Stimulated activated CD4-positive, alpha-beta T cell treated with anti-CD3 and anti-CD28 coated beads, TNF-alpha, amount 100 ng/mL, for 24 hours (primary cell): ENCODE measurements around the gene CD40.
A peak's percentile ranks its signal among the peaks of the same experiment; 100 is the strongest.

Experiments
- DNase-seq, 3 experiments: peaks; one replicate each; pipeline ENCODE4 v3.0.0-alpha.2; 2020; ENCODE audit warnings: low read depth in 3 of 3

Gene CD40

GRCh38 chr20:46148313-46149208 is 30.4 kb downstream of the CD40 start:
- DNase-seq = no peak

GRCh38 chr20:46150943-46151342 is 32.8 kb downstream of the CD40 start:
- no peak for DNase-seq

- peak in 1 of 3 experiments; percentile 7 for DNase-seq
These were observed 33.8 kb downstream of the CD40 start for GRCh38 chr20:46151936-46152335.

- no peak for DNase-seq
These were observed 34.9 kb downstream of the CD40 start for GRCh38 chr20:46152824-46153586.

GRCh38 chr20:46154305-46154704 is 36.2 kb downstream of the CD40 start:
- DNase-seq = no peak

GRCh38 chr20:46154796-46155195 is 36.7 kb downstream of the CD40 start:
- no peak for DNase-seq

- no peak for DNase-seq
These were observed 38.0 kb downstream of the CD40 start for GRCh38 chr20:46156065-46156464.

GRCh38 chr20:46157076-46157592 is 39.0 kb downstream of the CD40 start:
- no peak for DNase-seq

GRCh38 chr20:46157625-46158024 is 39.5 kb downstream of the CD40 start:
- DNase-seq = no peak

- DNase-seq = no peak
These were observed 40.4 kb downstream of the CD40 start for GRCh38 chr20:46158476-46158987.

- no peak for DNase-seq
These were observed 41.2 kb downstream of the CD40 start for GRCh38 chr20:46159101-46159897.

- no peak for DNase-seq
These were observed 42.5 kb downstream of the CD40 start for GRCh38 chr20:46160661-46161060.

GRCh38 chr20:46161921-46162320 is 43.8 kb downstream of the CD40 start:
- DNase-seq = no peak

- DNase-seq = no peak
These were observed 46.1 kb downstream of the CD40 start for GRCh38 chr20:46164254-46164653.

GRCh38 chr20:46167080-46167479 is 49.0 kb downstream of the CD40 start:
- DNase-seq = no peak

GRCh38 chr20:46168438-46168837 is 50.3 kb downstream of the CD40 start:
- DNase-seq = no peak

GRCh38 chr20:46169245-46170171 is 51.4 kb downstream of the CD40 start:
- DNase-seq = no peak

- no peak for DNase-seq
These were observed 53.4 kb downstream of the CD40 start for GRCh38 chr20:46171476-46171875.

GRCh38 chr20:46171909-46172308 is 53.8 kb downstream of the CD40 start:
- no peak for DNase-seq

- DNase-seq = no peak
These were observed 54.3 kb downstream of the CD40 start for GRCh38 chr20:46172455-46172854.
